Activated T-helper 2 cell treated with anti-CD3 and anti-CD28 coated beads, Interferon-gamma antibody, Interleukin-2, Interleukin-4, amounts not matched to agents 10 μg/mL and 5 μg/mL and 100 μg/mL, durations not matched to agents 14 hours and 24 hours and 36 hours (primary cell): ENCODE data around the gene WFDC12. TPM values are rescaled to one million over a fixed set of nuclear protein-coding genes. Genes with fewer than 3 reads are reported as not detected.
"Not testable (repeated sequence)": the region's sequence is repeated elsewhere in the genome, so short reads cannot be mapped to it uniquely, and the experiment has no call there.

ENCODE experiments used
- DNase-seq: peaks from one replicate; pipeline ENCODE4 v3.0.0; 2021; ENCODE audit warnings: low spot score
- H3K27ac Mint-ChIP-seq: one replicate; pipeline ENCODE4 v1.8.0; 2021; ENCODE audit warnings: mixed read lengths
- H3K27me3 Mint-ChIP-seq: one replicate; pipeline ENCODE4 v1.8.0; 2021; ENCODE audit warnings: low read depth, mixed read lengths
- H3K36me3 Mint-ChIP-seq: one replicate; pipeline ENCODE4 v1.8.0; 2021; ENCODE audit warnings: low read depth, mixed read lengths
- H3K4me1 Mint-ChIP-seq: one replicate; pipeline ENCODE4 v1.8.0; 2021; ENCODE audit warnings: low read depth, mixed read lengths
- H3K4me3 Mint-ChIP-seq: one replicate; pipeline ENCODE4 v1.8.0; 2021; ENCODE audit warnings: low read depth, mild to moderate bottlenecking, moderate library complexity, mixed read lengths
- H3K9me3 Mint-ChIP-seq: one replicate; pipeline ENCODE4 v1.8.0; 2021; ENCODE audit warnings: mixed read lengths
- intact Hi-C: fragments of 100-400 bp; cut with micrococcal nuclease; formaldehyde crosslinking; loops from one replicate; pipeline ENCODE4 v1.15.1; 2023
- total RNA-seq: library from RNA; stranded (reverse); gene quantifications from 2 replicates; pipeline ENCODE4 v1.2.3, GENCODE V29; 2022

The WFDC12 gene
- total RNA-seq, 1 donor from 2014 or later: not detected

DNA sequence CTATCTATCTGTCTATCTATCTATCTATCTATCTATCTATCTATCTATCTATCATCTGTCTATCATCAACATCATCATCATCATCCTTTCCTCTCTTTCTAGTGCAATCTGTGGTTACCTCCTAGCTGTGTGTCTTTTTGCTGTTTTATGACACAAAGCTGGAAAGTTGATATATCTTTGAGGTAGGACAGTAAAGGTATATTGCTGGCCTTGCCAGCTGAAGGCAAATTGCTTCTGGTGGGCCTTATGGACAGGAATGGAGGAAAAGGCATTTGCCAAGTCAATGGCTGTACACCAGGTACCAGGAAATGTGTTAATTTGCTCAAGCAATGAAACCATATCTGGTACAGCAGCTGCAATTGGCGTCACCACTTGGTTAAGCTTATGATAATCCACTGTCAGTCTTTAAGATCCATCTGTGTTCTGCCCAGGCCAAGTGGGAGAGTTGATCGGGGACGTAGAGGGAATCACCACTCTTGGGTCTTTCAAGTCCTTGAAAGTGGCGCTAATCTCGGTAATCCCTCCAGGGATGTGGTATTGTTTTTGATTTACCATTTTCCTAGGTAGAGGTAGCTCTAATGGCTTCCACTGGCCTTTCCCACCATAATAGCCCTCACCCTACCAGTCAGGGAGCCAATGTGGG, 15.6 kb upstream of the WFDC12 start:
- peaks cover 11% of the 10 kb centered on the region for H3K27me3 Mint-ChIP-seq
- H3K27ac Mint-ChIP-seq, H3K4me3 Mint-ChIP-seq, DNase-seq, H3K36me3 Mint-ChIP-seq, H3K4me1 Mint-ChIP-seq, H3K9me3 Mint-ChIP-seq: not testable (repeated sequence)
- intact Hi-C loops: loop anchor here (5.0 kb wide), 1 partner anchor 152 kb away; no protein-coding TSS in a partner anchor

- DNase-seq: peak; percentile 46
- H3K9me3 Mint-ChIP-seq: no peaks in the 10 kb centered on the region
- peaks cover 8% of the 10 kb centered on the region for H3K27me3 Mint-ChIP-seq
- no peak overlapping the region for H3K4me3 Mint-ChIP-seq
- no peaks in the 10 kb centered on the region for H3K36me3 Mint-ChIP-seq
- H3K27ac Mint-ChIP-seq: no peak overlapping the region
- intact Hi-C loops: loop anchor here (5.0 kb wide), 1 partner anchor 154 kb away; no protein-coding TSS in a partner anchor
- no peaks in the 10 kb centered on the region for H3K4me1 Mint-ChIP-seq
Measured at GRCh38 chr20:45138561-45139300, 14.5 kb upstream of the WFDC12 start.

DNA sequence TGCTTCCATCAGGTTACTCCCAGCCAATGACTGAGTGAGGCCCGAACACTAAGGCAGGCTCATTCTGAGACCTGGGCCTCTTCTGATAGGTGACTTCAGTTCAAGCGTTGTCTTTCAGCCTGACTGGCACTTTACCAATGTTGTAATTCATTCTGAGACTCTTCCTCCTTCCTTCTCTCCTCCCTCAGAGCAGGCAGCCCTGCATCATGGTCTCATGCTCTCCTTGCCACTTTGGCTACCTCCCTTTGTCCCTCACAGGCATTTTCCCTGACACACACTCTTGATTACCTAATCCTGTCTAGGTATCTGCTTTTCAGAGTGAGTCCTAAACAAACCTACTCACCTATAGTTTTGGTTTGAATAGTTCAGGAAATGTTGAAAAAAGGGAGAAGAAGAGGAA, 12.6 kb upstream of the WFDC12 start:
- intact Hi-C loops: loop anchor here (5.0 kb wide), 1 partner anchor 155 kb away; no protein-coding TSS in a partner anchor
- H3K9me3 Mint-ChIP-seq: no peaks in the 10 kb centered on the region
- DNase-seq: no peak
- no peak overlapping the region for H3K4me3 Mint-ChIP-seq
- no peaks in the 10 kb centered on the region for H3K36me3 Mint-ChIP-seq
- H3K27ac Mint-ChIP-seq: no peak overlapping the region
- peaks cover 12% of the 10 kb centered on the region for H3K27me3 Mint-ChIP-seq
- no peaks in the 10 kb centered on the region for H3K4me1 Mint-ChIP-seq

- Mint-ChIP-seq H3K36me3 (no peaks in the 10 kb centered on the region), H3K27ac (no peak overlapping the region), H3K27me3 (peaks cover 42% of the 10 kb centered on the region), H3K4me1 (no peaks in the 10 kb centered on the region), H3K4me3 (no peak overlapping the region), H3K9me3 (no peaks in the 10 kb centered on the region)
- intact Hi-C loops: no loop called here
- no peak for DNase-seq
Measured at GRCh38 chr20:45128099-45128498, 3.8 kb upstream of the WFDC12 start.

GRCh38 chr20:45121388-45121787, 2.9 kb downstream of the WFDC12 start:
- no peak for DNase-seq
- Mint-ChIP-seq H3K9me3 (no peaks in the 10 kb centered on the region), H3K4me1 (no peaks in the 10 kb centered on the region), H3K27me3 (peaks cover 33% of the 10 kb centered on the region), H3K4me3 (no peak overlapping the region), H3K27ac (no peak overlapping the region), H3K36me3 (no peaks in the 10 kb centered on the region)
- intact Hi-C loops: no loop called here

DNA sequence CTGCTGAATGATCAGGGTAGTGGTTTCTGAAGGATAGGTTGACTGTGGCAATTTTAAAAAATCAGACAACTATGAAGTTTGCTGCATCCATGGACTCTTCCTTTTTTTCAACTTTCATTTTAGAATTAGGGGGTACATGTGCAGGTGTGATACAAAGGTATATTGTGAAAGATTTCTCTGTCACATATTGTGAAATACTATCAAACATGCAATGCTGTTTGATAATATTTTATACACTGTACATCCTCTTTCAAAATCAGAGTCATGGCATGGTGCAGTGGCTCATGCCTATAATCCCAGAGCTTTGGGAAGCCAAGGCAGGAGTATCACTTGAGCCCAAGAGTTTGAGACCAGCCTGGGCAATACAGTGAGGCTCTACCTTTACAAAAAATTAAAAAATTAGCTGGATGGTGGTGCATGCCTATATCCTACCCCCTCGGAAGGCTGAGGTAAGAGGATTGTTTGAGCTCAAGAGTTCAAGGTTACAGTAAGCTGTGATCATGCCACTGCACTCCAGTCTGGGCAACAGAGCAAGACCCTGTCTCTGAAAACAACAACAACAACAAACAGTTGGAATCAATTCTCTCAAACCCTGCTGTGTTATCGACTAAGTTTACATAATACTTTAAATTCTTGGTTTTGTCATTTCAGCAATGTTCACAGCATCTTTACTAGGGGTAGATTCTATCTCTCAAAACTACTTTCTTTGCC, 4.6 kb downstream of the WFDC12 start:
- intact Hi-C loops: no loop called here
- no peak for DNase-seq
- H3K4me3 Mint-ChIP-seq: no peak overlapping the region
- H3K27me3 Mint-ChIP-seq: peaks cover 30% of the 10 kb centered on the region
- no peaks in the 10 kb centered on the region for H3K36me3 Mint-ChIP-seq
- H3K27ac Mint-ChIP-seq: no peak overlapping the region
- no peaks in the 10 kb centered on the region for H3K4me1 Mint-ChIP-seq
- no peaks in the 10 kb centered on the region for H3K9me3 Mint-ChIP-seq

GRCh38 chr20:45118028-45118427, 6.2 kb downstream of the WFDC12 start:
- Mint-ChIP-seq H3K4me1 (no peaks in the 10 kb centered on the region), H3K9me3 (no peaks in the 10 kb centered on the region), H3K27ac (no peak overlapping the region), H3K27me3 (peaks cover 24% of the 10 kb centered on the region), H3K36me3 (no peaks in the 10 kb centered on the region), H3K4me3 (no peak overlapping the region)
- intact Hi-C loops: no loop called here
- no peak for DNase-seq

DNA sequence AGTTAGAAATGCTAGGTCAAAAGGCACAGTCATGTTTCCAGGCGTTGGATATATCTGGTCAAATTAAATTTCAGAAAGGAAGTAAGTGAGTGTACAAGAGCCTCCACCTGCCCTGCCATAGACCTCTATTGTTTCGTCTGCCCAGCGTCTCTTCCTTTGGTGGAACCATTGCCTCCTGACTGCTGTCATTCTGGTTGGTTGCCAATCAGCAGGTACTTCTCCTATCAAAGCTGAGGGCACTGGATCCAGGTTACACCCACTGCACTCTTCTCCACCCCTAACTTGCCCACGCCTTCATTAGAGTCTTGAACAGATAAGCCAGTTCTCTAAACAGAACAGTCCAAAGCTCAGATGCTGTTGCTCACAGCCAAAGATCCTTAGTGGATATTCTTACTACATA, 6.7 kb downstream of the WFDC12 start:
- H3K4me1 Mint-ChIP-seq: no peaks in the 10 kb centered on the region
- no peak for DNase-seq
- peaks cover 24% of the 10 kb centered on the region for H3K27me3 Mint-ChIP-seq
- H3K27ac Mint-ChIP-seq: no peak overlapping the region
- no peak overlapping the region for H3K4me3 Mint-ChIP-seq
- intact Hi-C loops: no loop called here
- no peaks in the 10 kb centered on the region for H3K36me3 Mint-ChIP-seq
- H3K9me3 Mint-ChIP-seq: no peaks in the 10 kb centered on the region

GRCh38 chr20:45115829-45116228, 8.4 kb downstream of the WFDC12 start:
- Mint-ChIP-seq H3K4me3 (no peak overlapping the region), H3K27me3 (peaks cover 17% of the 10 kb centered on the region), H3K36me3 (no peaks in the 10 kb centered on the region), H3K27ac (no peak overlapping the region), H3K9me3 (no peaks in the 10 kb centered on the region), H3K4me1 (no peaks in the 10 kb centered on the region)
- no peak for DNase-seq
- intact Hi-C loops: no loop called here

DNA sequence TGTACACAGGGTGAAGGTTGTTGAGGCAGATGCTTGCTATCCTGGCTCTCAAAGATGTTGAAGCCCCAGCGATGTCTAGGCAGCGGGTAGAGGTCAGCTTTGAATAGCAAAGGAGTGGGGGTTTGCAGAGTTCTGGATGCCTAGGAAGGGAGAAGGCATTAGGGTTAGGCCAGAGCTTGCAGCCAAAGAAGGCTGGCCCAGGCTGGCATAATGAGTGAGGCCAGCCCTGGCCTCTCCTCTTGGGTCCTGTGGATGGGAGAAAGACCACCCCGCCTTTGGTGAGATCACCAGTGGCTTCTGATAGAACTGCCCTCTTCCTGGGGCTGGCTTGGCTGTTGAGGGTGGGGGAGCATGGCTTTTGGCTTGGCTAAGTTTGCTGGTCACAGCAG, 8.9 kb downstream of the WFDC12 start:
- Mint-ChIP-seq H3K36me3 (no peaks in the 10 kb centered on the region), H3K9me3 (no peaks in the 10 kb centered on the region), H3K4me1 (no peaks in the 10 kb centered on the region)

GRCh38 chr20:45114465-45115385, 9.5 kb downstream of the WFDC12 start, which contains the start of gene WFDC5:
Gene WFDC5 (minus strand): TSS chr20:45115174. CDS start chr20:45115083, 91 bp downstream.
- DNase-seq: no peak
- no peak within 1 kb of the TSS for H3K27ac Mint-ChIP-seq
- H3K27me3 Mint-ChIP-seq: peaks cover 11% of the 10 kb centered on the region
- H3K36me3 Mint-ChIP-seq: no peaks in the 10 kb centered on the region
- intact Hi-C loops: no loop called here
- H3K9me3 Mint-ChIP-seq: no peaks in the 10 kb centered on the region
- H3K4me1 Mint-ChIP-seq: no peaks in the 10 kb centered on the region
- no peak within 1 kb of the TSS for H3K4me3 Mint-ChIP-seq

More for the DNA sequence above, 8.9 kb downstream of the WFDC12 start:
- DNase-seq: no peak
- peaks cover 14% of the 10 kb centered on the region for H3K27me3 Mint-ChIP-seq
- no peak overlapping the region for H3K4me3 Mint-ChIP-seq
- intact Hi-C loops: no loop called here
- H3K27ac Mint-ChIP-seq: no peak overlapping the region

- Mint-ChIP-seq H3K4me1 (no peaks in the 10 kb centered on the region), H3K27me3 (peaks cover 7% of the 10 kb centered on the region), H3K9me3 (no peaks in the 10 kb centered on the region), H3K36me3 (no peaks in the 10 kb centered on the region), H3K27ac (no peak overlapping the region), H3K4me3 (no peak overlapping the region)
- DNase-seq: no peak
- intact Hi-C loops: no loop called here
Measured at GRCh38 chr20:45113865-45114264, 10.4 kb downstream of the WFDC12 start.
